Trophoblast cell (in vitro differentiated cells and primary cell): Measurements from ENCODE around the gene THAP10.

Experiments
- DNase-seq, 2 donors: peaks; one replicate each; pipeline ENCODE4 v3.0.0-alpha.2; 2016
- H2AFZ ChIP-seq: 2 replicates; pipeline ENCODE4 v1.6.1; 2013; ENCODE audit warnings: low read length, moderate library complexity, mild to moderate bottlenecking; ENCODE audit not compliant: insufficient read depth, poor library complexity
- H2AK5ac ChIP-seq: 2 replicates; pipeline ENCODE4 v1.6.1; 2013; ENCODE audit warnings: mild to moderate bottlenecking, low read length
- H2BK120ac ChIP-seq: 2 replicates; pipeline ENCODE4 v1.6.1; 2013; ENCODE audit warnings: low read length, mild to moderate bottlenecking, moderate library complexity; ENCODE audit not compliant: insufficient read depth, poor library complexity
- H2BK12ac ChIP-seq: 2 replicates; pipeline ENCODE4 v1.6.1; 2013; ENCODE audit warnings: mild to moderate bottlenecking, low read length, moderate library complexity
- H2BK5ac ChIP-seq: 2 replicates; pipeline ENCODE4 v1.6.1; 2013; ENCODE audit warnings: low read length, low read depth, moderate library complexity, mild to moderate bottlenecking; ENCODE audit not compliant: poor library complexity
- H3K14ac ChIP-seq: 2 replicates; pipeline ENCODE4 v1.6.1; 2013; ENCODE audit warnings: mild to moderate bottlenecking, low read length
- H3K18ac ChIP-seq: 2 replicates; pipeline ENCODE4 v1.6.1; 2013; ENCODE audit warnings: mild to moderate bottlenecking, low read length
- H3K23ac ChIP-seq: 2 replicates; pipeline ENCODE4 v1.6.1; 2013; ENCODE audit warnings: low read length
- H3K27ac ChIP-seq: 2 replicates; pipeline ENCODE4 v1.5.1; 2013; ENCODE audit warnings: low read depth, mild to moderate bottlenecking, inconsistent platforms, low read length, moderate library complexity
- H3K27me3 ChIP-seq: 2 replicates; pipeline ENCODE4 v1.6.1; 2013; ENCODE audit warnings: inconsistent platforms, mild to moderate bottlenecking, low read length, moderate library complexity; ENCODE audit not compliant: insufficient read depth
- H3K36me3 ChIP-seq, 2 experiments: 1 replicate in 1 of 2; 2 replicates in 1 of 2; pipeline ENCODE4 v1.6.1; 2013; ENCODE audit warnings: low read length in 2 of 2, mild to moderate bottlenecking in 2 of 2, moderate library complexity in 1 of 2; ENCODE audit not compliant: insufficient read depth in 2 of 2, control insufficient read depth in 1 of 2
- H3K4ac ChIP-seq: 2 replicates; pipeline ENCODE4 v1.6.1; 2013; ENCODE audit warnings: low read depth, mild to moderate bottlenecking, low read length, moderate library complexity
- H3K4me1 ChIP-seq, 2 experiments: 1 replicate in 1 of 2; 2 replicates in 1 of 2; pipeline ENCODE4 v1.6.1; 2013; ENCODE audit warnings: low read length in 2 of 2, mild to moderate bottlenecking in 2 of 2, moderate library complexity in 1 of 2; ENCODE audit not compliant: insufficient read depth in 2 of 2, control insufficient read depth in 1 of 2
- H3K4me2 ChIP-seq: 2 replicates; pipeline ENCODE4 v1.6.1; 2013; ENCODE audit warnings: inconsistent platforms, mild to moderate bottlenecking, low read length, moderate library complexity
- H3K4me3 ChIP-seq: 2 replicates; pipeline ENCODE4 v1.5.1; 2013; ENCODE audit warnings: mild to moderate bottlenecking, low read depth, low read length, inconsistent platforms
- H3K79me1 ChIP-seq: one replicate; pipeline ENCODE4 v1.6.1; 2013; ENCODE audit warnings: low read length
- H3K79me2 ChIP-seq: 2 replicates; pipeline ENCODE4 v1.6.1; 2013; ENCODE audit warnings: low read length, mild to moderate bottlenecking; ENCODE audit not compliant: control insufficient read depth, insufficient read depth, poor library complexity
- H3K9ac ChIP-seq: 2 replicates; pipeline ENCODE4 v1.6.1; 2013; ENCODE audit warnings: mild to moderate bottlenecking, low read length
- H3K9me3 ChIP-seq: 2 replicates; pipeline ENCODE4 v1.6.1; 2013; ENCODE audit warnings: low read depth, mild to moderate bottlenecking, control low read depth, inconsistent platforms, low read length; ENCODE audit not compliant: insufficient read depth
- H4K12ac ChIP-seq: 2 replicates; pipeline ENCODE4 v1.6.1; 2013; ENCODE audit warnings: low read depth, mild to moderate bottlenecking, low read length, moderate library complexity
- H4K8ac ChIP-seq: 2 replicates; pipeline ENCODE4 v1.6.1; 2013; ENCODE audit warnings: low read depth, mild to moderate bottlenecking, low read length, moderate library complexity
- H4K91ac ChIP-seq: one replicate; pipeline ENCODE4 v1.6.1; 2013; ENCODE audit warnings: low read depth, mild to moderate bottlenecking, low read length, moderate library complexity
- WGBS: extraction: QIAGEN DNeasy Blood & Tissue Kit; methylation state at CpG from one replicate; pipeline ENCODE4 v1.1.7; 2013; ENCODE audit warnings: missing lambda C conversion rate; ENCODE audit not compliant: insufficient read length, insufficient coverage; ENCODE audit errors: extremely low coverage; 5-methylcytosine and 5-hydroxymethylcytosine counted together

Gene THAP10

GRCh38 chr15:70856177-70856883, 35.9 kb downstream of the THAP10 start:
- Histone ChIP-seq H3K36me3 (peaks cover 0 to 4% of the 10 kb centered on the region in 2 experiments), H2BK12ac (no peak overlapping the region), H3K27me3 (peaks cover 7% of the 10 kb centered on the region), H3K4me2 (no peak overlapping the region), H2AFZ (no peak overlapping the region), H3K9me3 (no peaks in the 10 kb centered on the region), H3K4me3 (no peak overlapping the region), H3K4ac (no peak overlapping the region), H4K8ac (no peak overlapping the region), H3K23ac (no peak overlapping the region), H2BK5ac (no peak overlapping the region), H2AK5ac (no peak overlapping the region), H4K12ac (no peak overlapping the region), H2BK120ac (no peak overlapping the region), H3K9ac (no peak overlapping the region), H3K18ac (no peak overlapping the region), H4K91ac (no peak overlapping the region), H3K27ac (no peak overlapping the region), H3K4me1 (peaks cover 0 to 12% of the 10 kb centered on the region in 2 experiments), H3K79me1 (peaks cover 8% of the 10 kb centered on the region), H3K14ac (no peak overlapping the region), H3K79me2 (peaks cover 3% of the 10 kb centered on the region)
- DNase-seq = no peak
- no CpG with 5 or more reads among the region's 7 CpGs for WGBS

GRCh38 chr15:70855764-70856163, 36.5 kb downstream of the THAP10 start:
- Histone ChIP-seq H3K18ac (no peak overlapping the region), H3K14ac (no peak overlapping the region), H3K9me3 (no peaks in the 10 kb centered on the region), H3K23ac (no peak overlapping the region), H2AFZ (no peak overlapping the region), H2AK5ac (no peak overlapping the region), H2BK120ac (no peak overlapping the region), H3K9ac (no peak overlapping the region), H3K4me2 (no peak overlapping the region), H4K8ac (no peak overlapping the region), H3K4me3 (no peak overlapping the region), H4K91ac (no peak overlapping the region), H3K4me1 (peaks cover 0 to 12% of the 10 kb centered on the region in 2 experiments), H3K27ac (no peak overlapping the region), H2BK5ac (no peak overlapping the region), H2BK12ac (no peak overlapping the region), H4K12ac (no peak overlapping the region), H3K36me3 (peaks cover 0 to 4% of the 10 kb centered on the region in 2 experiments), H3K79me2 (peaks cover 3% of the 10 kb centered on the region), H3K79me1 (peaks cover 8% of the 10 kb centered on the region), H3K4ac (no peak overlapping the region), H3K27me3 (peaks cover 7% of the 10 kb centered on the region)
- no peak for DNase-seq
- WGBS = no CpG with 5 or more reads among the region's 2 CpGs

GRCh38 chr15:70854666-70854976, 37.6 kb downstream of the THAP10 start:
- H4K12ac ChIP-seq = no peak overlapping the region
- H3K36me3 ChIP-seq = peaks cover 0 to 4% of the 10 kb centered on the region in 2 experiments
- WGBS = no CpG with 5 or more reads among the region's 4 CpGs
- peak overlapping the region; percentile 91 for H2AFZ ChIP-seq
- H3K79me2 ChIP-seq = peaks cover 3% of the 10 kb centered on the region
- no peak overlapping the region for H3K27ac ChIP-seq
- H2BK5ac ChIP-seq = no peak overlapping the region
- H2AK5ac ChIP-seq = no peak overlapping the region
- no peak overlapping the region for H3K9ac ChIP-seq
- no peak for DNase-seq
- H3K23ac ChIP-seq = peak overlapping the region; percentile 82
- peak overlapping the region; percentile 99 for H3K4me2 ChIP-seq
- H3K9me3 ChIP-seq = no peaks in the 10 kb centered on the region
- H3K79me1 ChIP-seq = peaks cover 8% of the 10 kb centered on the region
- no peak overlapping the region for H3K4me3 ChIP-seq
- no peak overlapping the region for H3K4ac ChIP-seq
- H2BK120ac ChIP-seq = no peak overlapping the region
- peak overlapping the region; percentile 94 for H4K8ac ChIP-seq
- peaks cover 0 to 12% of the 10 kb centered on the region in 2 experiments for H3K4me1 ChIP-seq
- H3K27me3 ChIP-seq = peaks cover 7% of the 10 kb centered on the region
- no peak overlapping the region for H4K91ac ChIP-seq
- no peak overlapping the region for H2BK12ac ChIP-seq
- H3K14ac ChIP-seq = no peak overlapping the region
- no peak overlapping the region for H3K18ac ChIP-seq

- Histone ChIP-seq H3K23ac (peak within 1 kb of the TSS; percentile 82), H2BK5ac (no peak within 1 kb of the TSS), H3K79me1 (peaks cover 8% of the 10 kb centered on the region), H3K36me3 (peaks cover 0 to 4% of the 10 kb centered on the region in 2 experiments), H4K91ac (peak within 1 kb of the TSS; percentile 66), H3K4ac (no peak within 1 kb of the TSS), H3K14ac (peak within 1 kb of the TSS; percentile 92), H3K79me2 (peaks cover 3% of the 10 kb centered on the region), H3K9ac (peak within 1 kb of the TSS; percentile 80), H3K4me3 (peak within 1 kb of the TSS; percentile 93), H3K9me3 (no peaks in the 10 kb centered on the region), H2AFZ (peak within 1 kb of the TSS; percentile 92), H3K27me3 (peaks cover 7% of the 10 kb centered on the region), H3K18ac (peak within 1 kb of the TSS; percentile 87), H3K27ac (no peak within 1 kb of the TSS), H4K8ac (peak within 1 kb of the TSS; percentile 94), H3K4me2 (peak within 1 kb of the TSS; percentile 99), H2BK12ac (peak within 1 kb of the TSS; percentile 39), H3K4me1 (peaks cover 0 to 12% of the 10 kb centered on the region in 2 experiments), H2AK5ac (no peak within 1 kb of the TSS), H4K12ac (peak within 1 kb of the TSS; percentile 85), H2BK120ac (peak within 1 kb of the TSS; percentile 85)
- no peak for DNase-seq
- no CpG with 5 or more reads among the region's 78 CpGs for WGBS
These were observed 38.1 kb downstream of the THAP10 start, which contains the start of gene LARP6 for GRCh38 chr15:70853973-70854665. Gene LARP6, minus strand, starts transcription at chr15:70854157. Its CDS starts 69 bp downstream, at chr15:70854088.
